ENCODE measurements around the gene ELL. TPM values are rescaled to one million over a fixed set of nuclear protein-coding genes. Genes with fewer than 3 reads are reported as not detected.

Gene ELL
- total and polyA plus RNA-seq, 2 donors (not counting 3 experiments of a cell fraction or from before 2014, with no cell fraction given): 9.9 to 18.2 TPM

- Histone ChIP-seq H3K4me1 (ENCODE audit: control insufficient read depth, extremely low read depth, insufficient read depth, low read length) (no peaks in the 10 kb centered on the region), H3K79me2 (ENCODE audit: control insufficient read depth, insufficient read depth, low read length) (no peaks in the 10 kb centered on the region), H3K36me3 (ENCODE audit: control insufficient read depth in 2 of 2, extremely low read depth in 1 of 2, insufficient read depth in 2 of 2, low read length in 2 of 2) (peaks cover 6 to 48% of the 10 kb centered on the region in 2 experiments), H3K27me3 (ENCODE audit: control insufficient read depth in 2 of 2, insufficient read depth in 2 of 2, low read length in 2 of 2) (no peaks in the 10 kb centered on the region), H3K27ac (ENCODE audit: insufficient read depth, low read depth, low read length) (no peak overlapping the region), H3K4me3 (replicated peaks in 1 of 3; ENCODE audit: insufficient read depth in 1 of 3, low read depth in 1 of 3, low read length in 3 of 3) (no peak overlapping the region), H4K20me1 (replicated peaks; ENCODE audit: control insufficient read depth, extremely low read depth, insufficient read depth, low read length) (no peaks in the 10 kb centered on the region), H2AFZ (ENCODE audit: low read depth, low read length) (no peak overlapping the region), H3K9me1 (replicated peaks; ENCODE audit: control insufficient read depth, extremely low read depth, insufficient read depth, low read length) (no peaks in the 10 kb centered on the region), H3K9ac (replicated peaks; ENCODE audit: extremely low read depth, insufficient read depth, low read length) (no peak overlapping the region), H3K4me2 (ENCODE audit: insufficient read depth, low read length) (no peak overlapping the region), H3K9me3 (replicated peaks; ENCODE audit: control insufficient read depth, insufficient read depth, low read length) (no peaks in the 10 kb centered on the region)
- TF ChIP-seq POLR2AphosphoS5 (IDR thresholded peaks at IDR 0.05; ENCODE audit: insufficient read depth, low read depth, low read length): no peak
- no peak for TF ChIP-seq EZH2 (IDR thresholded peaks at IDR 0.05; ENCODE audit: borderline replicate concordance, low read depth, low read length, severe bottlenecking)
- TF ChIP-seq CTCF (IDR thresholded peaks at IDR 0.05; ENCODE audit: extremely low read depth in 1 of 2, insufficient read depth in 1 of 2, low read depth in 1 of 2, low read length in 2 of 2): no peak
- no peak for TF ChIP-seq FOS (IDR thresholded peaks at IDR 0.05; ENCODE audit: borderline replicate concordance, insufficient read depth, low read length)
- TF ChIP-seq, protein P1, sequence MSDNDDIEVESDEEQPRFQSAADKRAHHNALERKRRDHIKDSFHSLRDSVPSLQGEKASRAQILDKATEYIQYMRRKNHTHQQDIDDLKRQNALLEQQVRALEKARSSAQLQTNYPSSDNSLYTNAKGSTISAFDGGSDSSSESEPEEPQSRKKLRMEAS (IDR thresholded peaks at IDR 0.05; ENCODE audit: insufficient read depth, insufficient read length): no peak
- TF ChIP-seq MYC (IDR thresholded peaks at IDR 0.05; ENCODE audit: low read depth, low read length): no peak
- no peak for TF ChIP-seq JUN (IDR thresholded peaks at IDR 0.05; ENCODE audit: borderline replicate concordance, insufficient read depth, insufficient read length, low read depth)
- TF ChIP-seq GATA2 (IDR thresholded peaks at IDR 0.05; ENCODE audit: insufficient read depth, insufficient read length, low read depth, low read length): no peak
- no peak for TF ChIP-seq POLR2A (IDR thresholded peaks at IDR 0.05; ENCODE audit: low read depth, low read length)
- ChIA-PET POLR2A (no interaction called here), CTCF (interaction anchor here (1.3 to 6.8 kb wide), 3 partner anchors 9 to 32 kb away, joined by 3 to 127 read pairs (median 4); no protein-coding TSS in a partner anchor)
- dilution Hi-C loops (cut with MboI; ENCODE audit: extremely low pct_ligation_motif_present, low sequenced_read_pairs): no loop called here
- no TSS peak for BruUV-seq (replicated peaks)
- intact Hi-C loops (cut with micrococcal nuclease): no loop called here
- DNase-seq (ENCODE audit: low read depth, low spot score) (no peak), FAIRE-seq (no peak)
Measured at GRCh38 chr19:18449552-18449951, 72.3 kb downstream of the ELL start.
